Pancreas (tissue), 10 donors: ENCODE measurements around the gene ATP11C. TPM values are rescaled to one million over a fixed set of nuclear protein-coding genes. Genes with fewer than 3 reads are reported as not detected.

ENCODE experiments used
- ATAC-seq, 4 donors: fragments of 200-7000 bp; cut with Tn5 transposase; one replicate each; pipeline versions ENCODE4 v1.8.0 to v1.9.1; 2020; ENCODE audit warnings: mild to moderate bottlenecking in 4 of 4, moderate library complexity in 4 of 4
- DNase-seq, 6 donors: peaks; one replicate each; pipeline ENCODE4 v3.0.0-alpha.2; 2020
- FAIRE-seq: peaks from 2 replicates; lab custom pipeline; 2012; peaks lifted over from hg19 to GRCh38; lab: Jason Lieb, UNC
- H3K27ac ChIP-seq, 4 donors: fragments of 200-600 bp; sonication (generic); 1 replicate in 3 of 4; 2 replicates in 1 of 4; pipeline versions ENCODE4 v1.5.0 to v1.8.0; 2020
- H3K27me3 ChIP-seq, 4 donors: fragments of 200-600 bp; one replicate each; pipeline ENCODE4 v1.8.0; 2021
- H3K36me3 ChIP-seq, 3 donors: fragments of 200-600 bp; sonication (generic) in 1 of 3; one replicate each; pipeline versions ENCODE4 v1.5.0 to v1.8.0; 2020 to 2021
- H3K4me1 ChIP-seq, 3 donors: fragments of 200-600 bp; one replicate each; pipeline ENCODE4 v1.8.0; 2021
- H3K4me3 ChIP-seq, 4 donors: fragments of 200-600 bp; sonication (generic) in 2 of 4; one replicate each; pipeline versions ENCODE4 v1.5.0 to v1.8.0; 2020 to 2021
- H3K9me3 ChIP-seq, 4 donors: fragments of 200-600 bp; one replicate each; pipeline ENCODE4 v1.8.0; 2021
- CTCF ChIP-seq, 4 donors: fragments of 200-600 bp; sonication (generic) in 3 of 4; IDR thresholded peaks; one replicate each; pipeline versions ENCODE4 v1.5.0 to v1.8.0; 2021; ENCODE audit warnings: antibody characterized with exemption in 4 of 4
- WGBS, 2 donors: extraction: QIAGEN DNeasy Blood & Tissue Kit; methylation state at CpG; one replicate each; pipeline ENCODE4 v1.1.7; 2013; 5-methylcytosine and 5-hydroxymethylcytosine counted together
- intact Hi-C, 3 donors: fragments of 100-400 bp; cut with DNase I; formaldehyde crosslinking; loops; one replicate each; pipeline versions ENCODE4 v1.11.1 to v1.14.2; 2022
- polyA plus RNA-seq, 2 donors: library from polyadenylated mRNA; stranded (reverse); fragments of 200-250 nt; gene quantifications; one replicate each; pipeline ENCODE4 v1.2.3, GENCODE V29; 2013
- total RNA-seq, 6 donors: library from RNA; stranded (reverse); fragmentation: NEBNext Ultra II Directional in 4 of 6; extraction: Animal tissue kit (Norgen Biotek cat#: 25700) in 4 of 6; gene quantifications; one replicate each; pipeline versions ENCODE4 v1.2.1 to v1.2.4, GENCODE V29; 2021 to 2023
- donor health status: healthy with polysubstance abuse.
- donor health status: DM: no; HTN: no; CAD: no; lungs with moderate emphysema.
- donor health status: DM: no; HTN: no; CAD: no.
- donor health status: control.
- donor health status: control.
- donor health status: Bipolar disorder and iron deficiency.
- donor health status: DM: yes; HTN: yes; CAD: no.
- donor health status: DM: no; HTN: no; CAD: no.
- donor health status: DM: no; HTN: no; CAD: no.
- donor health status: DM: yes; HTN: yes; CAD: no.

Gene ATP11C
- total and polyA plus RNA-seq, 8 donors, result 1.3 to 10.3 (median 3.6) TPM

GRCh38 chrX:139736151-139736550, 196.7 kb downstream of the ATP11C start:
- Histone ChIP-seq H3K27ac (no peak overlapping the region), H3K27me3 (no peaks in the 10 kb centered on the region), H3K9me3 (no peaks in the 10 kb centered on the region), H3K4me3 (no peak overlapping the region), H3K4me1 (no peaks in the 10 kb centered on the region), H3K36me3 (no peaks in the 10 kb centered on the region)
- ATAC-seq (no peak), FAIRE-seq (no peak), DNase-seq (no peak)
- intact Hi-C loops, result no loop called here
- no peak for TF ChIP-seq CTCF (IDR thresholded peaks at IDR 0.05)
- WGBS, 2 donors, result 64 to 86% methylated on average over 1 of the region's 1 CpG

DNA sequence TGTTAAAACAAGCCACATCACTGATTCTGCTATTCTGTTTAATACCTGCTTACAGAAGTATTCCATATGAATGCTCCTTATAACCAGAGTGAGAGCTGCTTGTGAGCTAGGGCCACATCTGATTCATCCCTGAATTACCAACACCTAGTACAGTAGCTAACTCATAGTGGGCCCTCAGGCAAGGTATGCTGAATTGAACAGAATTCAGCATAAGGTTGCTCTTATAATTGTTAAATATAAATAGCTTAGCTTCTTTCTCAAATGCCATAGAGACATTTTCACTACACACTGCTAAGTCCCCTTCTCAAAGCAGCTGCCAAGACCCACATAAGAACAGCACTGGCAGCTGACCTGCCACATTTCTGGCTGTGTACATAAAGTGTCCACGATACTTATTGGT, 197.9 kb downstream of the ATP11C start:
- no peak for FAIRE-seq
- no peak for TF ChIP-seq CTCF (IDR thresholded peaks at IDR 0.05)
- 94 to 100% methylated on average over 1 of the region's 1 CpG for WGBS, 2 donors

DNA sequence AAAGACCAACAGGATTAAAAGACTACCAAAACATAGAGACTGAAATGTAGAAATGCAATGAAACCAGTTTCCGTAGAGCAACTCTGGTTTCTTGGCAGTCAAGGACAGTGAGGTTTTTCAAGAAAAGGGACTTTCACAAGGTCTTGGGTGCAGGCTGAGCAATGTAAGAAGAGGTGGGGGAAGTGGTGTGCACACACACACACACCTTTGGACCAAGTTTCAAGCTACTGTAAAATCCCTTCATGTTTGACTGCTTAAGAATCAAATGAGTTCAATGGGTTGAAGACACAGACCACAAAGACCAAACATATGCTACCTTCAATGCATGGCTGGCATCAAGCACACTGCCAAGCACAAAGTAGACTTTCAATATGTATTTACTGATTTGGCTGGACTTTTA, 207.1 kb downstream of the ATP11C start:
- DNase-seq (no peak), FAIRE-seq (no peak), ATAC-seq (no peak)
- intact Hi-C loops, result no loop called here
- no peak for TF ChIP-seq CTCF (IDR thresholded peaks at IDR 0.05)
- Histone ChIP-seq H3K27me3 (no peaks in the 10 kb centered on the region), H3K4me3 (no peak overlapping the region), H3K4me1 (no peaks in the 10 kb centered on the region), H3K9me3 (no peaks in the 10 kb centered on the region), H3K27ac (no peak overlapping the region), H3K36me3 (no peaks in the 10 kb centered on the region)
- WGBS, 2 donors, result 88 to 95% methylated on average over 1 of the region's 1 CpG

More for the DNA sequence above, 197.9 kb downstream of the ATP11C start:
- Histone ChIP-seq H3K36me3 (no peaks in the 10 kb centered on the region), H3K4me3 (no peak overlapping the region), H3K9me3 (no peaks in the 10 kb centered on the region), H3K4me1 (no peaks in the 10 kb centered on the region), H3K27me3 (no peaks in the 10 kb centered on the region), H3K27ac (no peak overlapping the region)
- DNase-seq (no peak), ATAC-seq (no peak)
- intact Hi-C loops, result no loop called here

DNA sequence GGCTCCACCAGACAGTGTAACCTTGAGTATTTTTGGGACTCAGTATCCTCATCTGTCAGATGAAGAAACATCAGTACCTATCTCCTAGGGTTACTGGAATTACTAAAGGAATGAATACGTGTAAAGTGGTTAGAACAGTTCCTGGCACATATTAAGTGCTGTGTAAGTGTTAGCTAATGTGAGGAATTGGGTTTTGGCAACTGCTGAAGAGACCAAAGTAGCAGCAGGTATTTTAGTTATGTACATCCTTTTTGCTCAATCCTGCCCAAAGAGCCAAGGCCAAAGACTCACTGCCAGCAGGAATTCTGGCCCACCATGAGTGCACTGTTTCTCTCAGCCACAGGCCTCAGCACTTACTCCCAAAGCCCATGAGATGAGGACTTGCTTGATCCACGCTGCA, 208.2 kb downstream of the ATP11C start:
- no peaks in the 10 kb centered on the region for H3K36me3 ChIP-seq
- TF ChIP-seq CTCF (IDR thresholded peaks at IDR 0.05), result no peak
- intact Hi-C loops, result no loop called here
- H3K4me3 ChIP-seq, result no peak overlapping the region
- 69 to 91% methylated on average over 2 of the region's 2 CpGs for WGBS, 2 donors
- FAIRE-seq, result no peak
- no peak for DNase-seq
- H3K27ac ChIP-seq, result no peak overlapping the region
- no peaks in the 10 kb centered on the region for H3K27me3 ChIP-seq
- H3K9me3 ChIP-seq, result no peaks in the 10 kb centered on the region
- no peak for ATAC-seq
- no peaks in the 10 kb centered on the region for H3K4me1 ChIP-seq

DNA sequence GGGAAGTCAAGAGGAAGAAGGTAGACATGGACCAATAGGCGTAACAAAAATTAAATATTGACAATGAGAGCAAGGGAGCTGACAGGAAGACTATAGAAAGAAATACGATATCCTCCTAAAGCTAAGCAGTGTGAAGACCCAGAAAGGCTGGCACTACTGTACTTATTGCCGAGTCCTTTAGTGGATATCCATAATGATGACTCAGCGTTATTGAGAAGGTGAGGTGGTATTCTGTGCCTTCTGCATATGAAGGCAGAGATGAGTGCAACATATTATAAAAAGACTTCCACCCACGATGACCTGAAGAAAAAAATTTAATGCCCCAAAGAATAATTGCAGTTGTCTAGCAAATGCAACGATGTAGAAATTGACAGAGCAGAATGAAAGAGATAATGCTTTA, 211.9 kb downstream of the ATP11C start:
- no peak for TF ChIP-seq CTCF (IDR thresholded peaks at IDR 0.05)
- Histone ChIP-seq H3K4me1 (no peaks in the 10 kb centered on the region), H3K4me3 (no peak overlapping the region), H3K27me3 (no peaks in the 10 kb centered on the region), H3K27ac (no peak overlapping the region), H3K9me3 (no peaks in the 10 kb centered on the region), H3K36me3 (no peaks in the 10 kb centered on the region)
- ATAC-seq (no peak), DNase-seq (no peak), FAIRE-seq (no peak)
- WGBS, 2 donors, result 79% methylated on average over 6 of the region's 6 CpGs
- intact Hi-C loops, result no loop called here
